SW 1271 (cell line): ENCODE results near the gene RGL4.
"Not testable (repeated sequence)": the region's sequence is repeated elsewhere in the genome, so short reads cannot be mapped to it uniquely, and the experiment has no call there.

Source experiments
- DNase-seq, 2 experiments: peaks; one replicate each; lab custom pipeline; 2025; lab: John Stamatoyannopoulos, UW

Gene RGL4

GRCh38 chr22:23698094-23698493, 7.3 kb downstream of the RGL4 start:
- DNase-seq: no peak

- no peak for DNase-seq
Observed at GRCh38 chr22:23698673-23699235, 7.9 kb downstream of the RGL4 start.

- no peak for DNase-seq
Observed at GRCh38 chr22:23700706-23701105, 9.9 kb downstream of the RGL4 start.

- DNase-seq: no peak
Observed at GRCh38 chr22:23704062-23704461, 13.2 kb downstream of the RGL4 start.

- DNase-seq: no peak
Observed at GRCh38 chr22:23704829-23705228, 14.0 kb downstream of the RGL4 start.

- no peak for DNase-seq
Observed at GRCh38 chr22:23705358-23705757, 14.5 kb downstream of the RGL4 start.

GRCh38 chr22:23708270-23708669, 17.5 kb downstream of the RGL4 start:
- DNase-seq: no peak

GRCh38 chr22:23709107-23709506, 18.3 kb downstream of the RGL4 start:
- DNase-seq: no peak

GRCh38 chr22:23712256-23712655, 21.4 kb downstream of the RGL4 start:
- DNase-seq: no peak

- DNase-seq: no peak
Observed at GRCh38 chr22:23713696-23714595, 23.1 kb downstream of the RGL4 start.

GRCh38 chr22:23714596-23715578, 24.1 kb downstream of the RGL4 start:
- DNase-seq: no peak

- DNase-seq: no peak
Observed at GRCh38 chr22:23715806-23716375, 25.1 kb downstream of the RGL4 start.

GRCh38 chr22:23716811-23717801, 26.3 kb downstream of the RGL4 start:
- peak; percentile 23 to 63 for DNase-seq

GRCh38 chr22:23718371-23719165, 27.8 kb downstream of the RGL4 start:
- DNase-seq: no peak

GRCh38 chr22:23720855-23721254, 30.0 kb downstream of the RGL4 start:
- DNase-seq: no peak

GRCh38 chr22:23722160-23722559, 31.3 kb downstream of the RGL4 start:
- no peak for DNase-seq

GRCh38 chr22:23722724-23723123, 31.9 kb downstream of the RGL4 start:
- DNase-seq: no peak

- not testable (repeated sequence) for DNase-seq
Observed at GRCh38 chr22:23728108-23728507, 37.3 kb downstream of the RGL4 start.

- DNase-seq: no peak
Observed at GRCh38 chr22:23737696-23738095, 46.9 kb downstream of the RGL4 start.
